ENCODE data around the gene KIAA1755.
A peak's percentile ranks its signal among the peaks of the same experiment; 100 is the strongest.

GRCh38 chr20:38242848-38243708 is 17.5 kb downstream of the KIAA1755 start:
- TF ChIP-seq CTCF (IDR thresholded peaks at IDR 0.05; ENCODE audit: low read depth, low read length) (peak; percentile 69), EZH2phosphoT487 (IDR thresholded peaks at IDR 0.05; ENCODE audit: low read depth) (no peak)
